HG03025 (cell line): ENCODE data around the gene CDC40.

ENCODE experiments used
- ATAC-seq: cut with Tn5 transposase; IDR thresholded peaks from one replicate; pipeline ENCODE4 v1.9.1; 2021; ENCODE audit warnings: mild to moderate bottlenecking, moderate library complexity; ENCODE audit not compliant: unreplicated experiment, low FRiP score

CDC40 gene

GRCh38 chr6:110180228-110181008 lies at the start of gene CDC40:
Gene CDC40, plus strand, starts transcription at chr6:110180427. Its CDS starts 18 bp downstream, at chr6:110180445.
- ATAC-seq, result peak; percentile 47

GRCh38 chr6:110137924-110138887 lies 42.0 kb upstream of the CDC40 start:
- ATAC-seq, result no peak

GRCh38 chr6:110139052-110139451 lies 41.2 kb upstream of the CDC40 start:
- no peak for ATAC-seq

GRCh38 chr6:110140650-110141049 lies 39.6 kb upstream of the CDC40 start:
- ATAC-seq, result no peak

DNA sequence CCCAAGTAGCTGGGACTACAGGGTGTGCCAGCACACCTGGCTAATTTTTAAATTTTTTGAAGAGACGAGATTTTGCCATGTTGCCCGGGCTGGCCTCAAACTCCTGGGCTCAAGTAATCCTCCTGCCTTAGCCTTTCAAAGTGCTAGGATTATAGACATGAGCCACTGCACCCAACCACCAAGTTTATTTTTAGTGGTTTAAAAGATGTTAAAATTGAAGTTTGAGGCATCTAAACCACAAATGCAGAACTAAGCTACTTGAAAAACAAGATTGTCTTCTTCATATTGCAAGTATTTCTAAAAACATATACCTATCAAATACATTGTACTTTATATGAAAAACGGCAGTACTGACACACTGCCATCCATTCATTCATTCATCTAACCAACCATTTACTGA lies 32.4 kb upstream of the CDC40 start:
- ATAC-seq, result no peak

DNA sequence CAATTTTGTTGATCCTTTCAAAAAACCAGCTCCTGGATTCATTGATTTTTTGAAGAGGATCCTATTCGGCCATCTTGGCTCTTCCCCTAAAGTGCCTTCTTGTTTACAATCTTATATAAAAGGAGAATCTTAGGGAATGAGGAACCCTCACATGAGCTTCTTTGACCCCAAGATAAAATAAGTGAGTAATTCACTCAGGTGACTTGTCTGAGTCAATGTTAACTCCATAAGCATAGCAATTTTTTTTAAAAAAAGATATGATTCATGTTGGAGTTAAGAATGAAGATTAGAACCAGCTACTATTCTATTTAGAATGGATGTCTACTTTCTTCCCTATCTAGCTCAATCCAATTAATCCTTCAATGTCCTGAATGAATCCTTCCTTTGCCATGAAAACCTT lies 21.7 kb upstream of the CDC40 start:
- no peak for ATAC-seq

DNA sequence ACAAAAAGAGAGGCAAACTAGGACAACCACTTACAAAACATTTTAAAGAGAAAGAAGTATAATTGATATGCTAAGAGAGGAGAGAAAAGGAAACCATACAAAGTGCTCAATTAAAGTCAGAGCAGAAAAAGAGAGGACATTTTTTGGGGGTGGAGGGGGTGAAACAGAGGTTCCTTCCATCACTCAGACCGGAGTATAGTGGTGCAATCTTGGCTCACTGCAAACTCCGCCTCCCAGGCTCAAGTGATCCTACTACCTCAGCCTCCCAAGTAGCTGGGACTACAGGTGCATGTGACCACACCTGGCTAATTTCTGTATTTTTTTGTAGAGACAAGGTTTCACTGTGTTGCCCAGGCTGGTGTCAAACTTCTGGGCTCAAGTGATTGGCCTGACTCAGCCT lies 10.1 kb upstream of the CDC40 start:
- no peak for ATAC-seq

- no peak for ATAC-seq
Observed at GRCh38 chr6:110173506-110174132, 6.6 kb upstream of the CDC40 start.

- peak; percentile 34 for ATAC-seq
Observed at GRCh38 chr6:110178626-110179405, 1.4 kb upstream of the CDC40 start.

- peak; percentile 82 for ATAC-seq
Observed at GRCh38 chr6:110179406-110180227, 610 bp upstream of the CDC40 start, which contains the start of gene WASF1. Gene WASF1, minus strand, starts transcription at chr6:110179670. Its CDS starts 52,069 bp downstream, at chr6:110127601.

GRCh38 chr6:110181131-110182030 lies 1.2 kb downstream of the CDC40 start:
- ATAC-seq, result no peak

GRCh38 chr6:110183292-110183885 lies 3.2 kb downstream of the CDC40 start:
- no peak for ATAC-seq

GRCh38 chr6:110185879-110186278 lies 5.7 kb downstream of the CDC40 start:
- ATAC-seq, result peak; percentile 69

DNA sequence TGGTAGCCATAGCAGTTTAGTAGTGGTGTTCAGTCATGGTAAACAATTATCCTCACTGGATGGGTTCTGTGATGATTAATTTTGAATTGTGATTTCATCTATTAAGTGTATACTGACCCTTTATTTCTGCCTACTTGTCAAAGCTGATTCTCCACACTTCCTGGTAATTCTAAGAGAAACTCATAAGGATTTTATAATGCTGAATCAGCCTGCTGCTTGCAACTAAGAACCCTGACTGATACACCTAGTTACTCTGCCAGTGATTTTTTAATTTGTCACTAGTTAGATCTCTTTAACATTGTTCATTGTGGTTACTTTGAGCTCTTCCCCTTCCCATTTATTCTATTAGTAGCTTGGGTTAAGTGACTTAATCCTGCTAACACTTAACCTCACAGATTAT lies 8.6 kb downstream of the CDC40 start:
- ATAC-seq, result no peak

DNA sequence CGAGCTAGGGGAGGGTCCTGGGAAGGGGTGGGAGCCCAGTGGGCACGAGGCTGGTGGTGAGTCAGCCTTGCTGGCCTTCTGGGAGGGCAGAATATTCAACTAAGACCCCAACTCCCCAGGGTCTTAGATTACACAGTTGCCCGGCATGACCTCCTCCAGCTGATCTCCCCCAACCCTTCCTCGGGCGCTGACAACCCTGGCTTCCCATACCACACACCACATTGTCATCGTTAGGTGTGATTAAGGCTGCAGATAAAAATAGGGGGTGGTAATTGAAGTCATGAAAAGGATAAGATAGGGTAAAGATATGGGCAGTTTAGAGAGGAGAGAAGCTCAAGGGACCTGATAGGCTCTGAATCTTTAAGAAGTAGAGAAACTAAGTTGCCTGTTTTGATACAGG lies 10.5 kb downstream of the CDC40 start:
- ATAC-seq, result no peak

GRCh38 chr6:110191477-110191876 lies 11.2 kb downstream of the CDC40 start:
- no peak for ATAC-seq

DNA sequence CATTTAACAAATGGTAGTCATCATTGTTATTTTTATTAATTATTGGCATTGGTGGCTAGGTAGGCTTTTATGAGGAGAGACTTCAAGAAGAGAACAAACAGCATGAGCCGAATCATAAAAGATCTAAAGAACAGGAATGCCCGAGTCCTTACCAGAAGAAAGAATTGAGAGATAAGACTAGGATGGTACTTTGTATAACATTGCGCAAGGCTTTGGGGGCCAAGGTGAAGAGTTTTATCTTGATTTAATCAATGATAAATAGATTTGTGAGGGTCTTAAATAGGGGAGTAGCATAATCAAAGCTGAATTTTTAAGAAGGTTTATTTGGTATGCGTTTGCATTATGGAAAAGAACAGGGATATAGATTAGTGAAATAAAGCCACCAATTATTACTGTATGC lies 15.4 kb downstream of the CDC40 start:
- ATAC-seq, result no peak

DNA sequence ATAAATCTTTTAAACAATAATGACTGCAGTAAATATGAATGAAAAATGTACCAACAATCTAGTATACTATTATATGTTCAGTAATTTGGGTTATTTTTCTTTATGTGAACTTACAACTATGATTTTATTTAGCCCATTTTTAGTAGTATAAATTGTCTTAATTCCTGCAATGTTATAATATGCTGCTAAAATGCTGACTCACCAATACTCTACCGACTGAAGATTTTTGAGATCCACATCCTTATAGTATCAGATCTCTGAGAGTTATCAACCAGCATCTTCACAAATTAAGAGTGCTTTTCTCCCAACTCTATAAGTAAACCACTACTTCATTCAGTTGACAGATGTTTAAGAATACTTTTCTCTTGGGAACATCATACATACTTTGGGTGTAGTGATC lies 16.6 kb downstream of the CDC40 start:
- no peak for ATAC-seq
